Testis (tissue), 2 donors: ENCODE data around the gene OXCT1.

Experiments used
- CTCF ChIP-seq, 3 experiments: fragments of 450-650 bp in 2 of 3; fragments of 200-600 bp in 1 of 3; sonication (generic) in 1 of 3; IDR thresholded peaks; one replicate each; pipeline ENCODE4 v1.5.1; 2016 to 2019; ENCODE audit warnings: antibody characterized with exemption in 3 of 3, mild to moderate bottlenecking in 2 of 3, moderate library complexity in 1 of 3
- POLR2A ChIP-seq: fragments of 450-650 bp; IDR thresholded peaks from one replicate; pipeline ENCODE4 v1.6.1; 2017; ENCODE audit warnings: antibody characterized with exemption, mild to moderate bottlenecking, moderate library complexity

- TF ChIP-seq POLR2A (no peak), CTCF (IDR thresholded peaks at IDR 0.05) (no peak)
Observed at GRCh38 chr5:41871852-41872251, 1.6 kb upstream of the OXCT1 start.
